Central memory CD4-positive, alpha-beta T cell (primary cell): ENCODE results near the gene CNKSR3.
"Not testable (repeated sequence)": the region's sequence is repeated elsewhere in the genome, so short reads cannot be mapped to it uniquely, and the experiment has no call there.

ENCODE experiments used
- DNase-seq: peaks from one replicate; pipeline ENCODE4 v3.0.0; 2022
- total RNA-seq, 3 experiments: gene quantifications; one replicate each; lab custom pipeline; 2026; lab: John Stamatoyannopoulos, UW

CNKSR3 gene
- 0 to 2.9 (median 0) reads per million in 3 experiments for total RNA-seq

DNA sequence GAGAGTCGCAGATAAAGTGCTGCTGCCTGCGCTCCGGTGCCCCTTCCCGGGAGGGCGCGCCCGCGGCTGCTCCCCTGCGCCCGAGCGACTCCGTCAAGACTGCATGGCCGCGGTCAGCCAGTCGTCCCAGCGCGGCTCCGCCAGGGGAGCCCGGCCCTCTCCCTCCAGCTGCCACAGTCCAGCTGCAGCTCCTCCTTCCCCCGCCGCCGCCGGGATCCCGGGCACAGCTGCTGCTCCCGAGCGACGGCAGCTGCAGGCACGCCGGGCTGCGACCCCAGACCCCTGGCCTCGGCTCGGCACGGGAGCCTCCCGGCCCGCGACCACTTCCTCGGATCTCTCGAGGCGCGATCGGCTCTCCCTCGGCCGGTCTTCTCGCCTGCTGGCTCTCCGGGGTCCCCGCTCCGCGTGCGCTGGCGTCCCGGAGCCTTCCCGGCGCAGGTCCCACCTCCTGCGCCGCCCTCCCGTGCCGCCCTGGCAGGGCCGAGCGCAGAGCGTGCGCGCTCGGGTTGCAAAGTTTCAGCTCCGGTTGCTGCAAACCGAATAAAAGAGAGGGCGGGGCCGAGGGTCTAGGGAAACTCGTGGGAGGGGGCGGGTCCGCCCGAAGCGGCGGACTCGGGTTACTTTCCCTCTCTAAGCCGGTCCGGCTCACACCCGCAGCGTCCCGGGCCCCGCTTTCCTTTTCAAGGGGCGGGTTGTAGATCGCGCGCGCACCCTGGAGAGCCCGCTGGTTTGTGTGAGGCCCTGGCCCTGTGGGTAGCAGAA is at the start of gene CNKSR3:
CNKSR3 (minus strand) TSS at position 542 of the 762 bp plus-strand sequence. CDS start 571 bp downstream, outside the sequence.
- DNase-seq, result no peak

DNA sequence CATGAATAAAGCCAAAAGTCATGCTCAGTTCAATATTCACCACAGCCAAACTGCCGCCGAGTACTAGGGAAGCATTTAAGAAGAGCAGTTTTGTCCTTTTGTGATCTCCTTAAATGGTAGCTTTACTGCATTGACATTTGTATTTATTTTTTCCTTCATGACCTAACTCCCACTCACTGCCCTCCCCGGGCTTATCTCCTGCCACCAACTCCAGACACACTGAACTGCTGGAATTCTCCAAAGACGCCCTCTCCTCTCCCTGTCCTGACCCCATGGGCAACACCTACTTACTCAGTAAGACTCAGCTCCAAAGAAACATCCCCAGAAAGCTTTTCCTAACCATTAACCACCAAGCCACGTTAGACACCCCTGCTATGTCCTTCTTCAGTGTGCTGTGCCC is 48.5 kb upstream of the CNKSR3 start:
- no peak for DNase-seq

- DNase-seq, result no peak
Measured at GRCh38 chr6:154558513-154558912, 48.0 kb upstream of the CNKSR3 start.

DNA sequence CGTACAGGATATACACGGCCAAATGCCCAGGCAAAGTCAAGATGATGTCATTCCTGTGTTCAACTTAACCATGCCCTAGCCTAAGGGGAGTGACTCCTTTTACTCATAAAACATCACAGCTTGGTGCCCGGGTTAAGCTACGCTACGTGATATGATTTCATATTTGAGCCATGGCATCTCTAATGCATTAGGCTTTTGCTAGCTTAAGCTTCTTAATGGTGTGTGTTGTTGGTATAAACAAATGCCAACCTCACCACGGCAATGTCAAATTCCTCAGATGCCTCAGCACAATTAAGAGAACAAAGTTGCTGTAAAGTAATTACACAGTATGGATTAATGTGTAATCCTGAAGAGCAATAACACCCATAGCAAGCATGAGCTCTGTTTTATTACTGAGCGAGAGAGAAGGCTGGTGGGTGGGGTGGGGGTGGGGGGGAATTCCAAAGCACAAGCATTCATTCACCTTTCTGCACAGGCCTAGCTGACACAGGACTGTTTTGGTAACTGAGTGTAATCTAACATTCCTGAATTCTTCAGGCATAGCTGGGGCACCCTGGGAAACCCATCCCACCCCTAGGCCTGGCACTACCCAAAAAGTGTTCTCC is 44.7 kb upstream of the CNKSR3 start:
- DNase-seq, result no peak

GRCh38 chr6:154554491-154554890 is 44.0 kb upstream of the CNKSR3 start:
- no peak for DNase-seq

DNA sequence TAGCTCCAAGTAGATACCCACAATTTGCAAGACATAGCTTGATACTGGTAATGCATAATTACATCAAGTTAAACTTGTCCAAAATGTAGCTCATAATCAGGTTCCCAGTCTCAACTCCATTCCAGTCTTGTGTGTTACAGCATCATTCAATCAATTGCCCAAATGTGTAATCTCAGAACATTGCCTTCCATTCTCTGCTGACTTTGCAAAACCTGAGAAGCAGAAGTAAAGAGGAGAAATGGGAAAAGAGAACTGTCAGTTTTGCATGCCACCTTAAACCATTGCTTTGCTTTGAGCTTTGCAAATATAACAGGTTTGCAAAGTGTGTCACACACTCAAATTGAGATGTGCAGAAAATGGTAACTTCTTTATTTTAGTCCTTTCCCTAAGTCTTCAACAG is 40.3 kb upstream of the CNKSR3 start:
- no peak for DNase-seq

- DNase-seq, result no peak
Measured at GRCh38 chr6:154549179-154549578, 38.7 kb upstream of the CNKSR3 start.

GRCh38 chr6:154548130-154548830 is 37.8 kb upstream of the CNKSR3 start:
- DNase-seq, result no peak

DNA sequence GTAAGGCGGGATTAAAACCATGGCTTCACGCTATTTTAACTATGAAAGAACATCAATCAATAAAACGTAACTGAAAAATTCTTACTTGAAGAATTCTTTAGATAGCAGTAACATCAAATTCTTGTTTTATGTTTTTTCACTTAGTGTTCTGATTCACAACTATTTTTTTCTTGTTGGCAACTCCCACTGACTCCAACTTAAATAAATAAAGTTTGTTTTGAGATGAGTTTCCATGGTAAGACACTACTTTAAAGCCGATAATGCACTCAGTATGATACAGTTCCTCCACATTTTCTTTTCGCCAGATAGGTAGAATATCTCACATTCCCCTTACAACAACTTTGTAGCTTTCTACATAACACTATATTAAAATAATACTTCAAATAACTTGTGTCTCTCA is 33.1 kb upstream of the CNKSR3 start:
- DNase-seq, result no peak

GRCh38 chr6:154542747-154543146 is 32.3 kb upstream of the CNKSR3 start:
- no peak for DNase-seq

GRCh38 chr6:154541837-154542236 is 31.4 kb upstream of the CNKSR3 start:
- not testable (repeated sequence) for DNase-seq

- no peak for DNase-seq
Measured at GRCh38 chr6:154539593-154540269, 29.2 kb upstream of the CNKSR3 start.

GRCh38 chr6:154538640-154539191 is 28.2 kb upstream of the CNKSR3 start:
- DNase-seq, result no peak

DNA sequence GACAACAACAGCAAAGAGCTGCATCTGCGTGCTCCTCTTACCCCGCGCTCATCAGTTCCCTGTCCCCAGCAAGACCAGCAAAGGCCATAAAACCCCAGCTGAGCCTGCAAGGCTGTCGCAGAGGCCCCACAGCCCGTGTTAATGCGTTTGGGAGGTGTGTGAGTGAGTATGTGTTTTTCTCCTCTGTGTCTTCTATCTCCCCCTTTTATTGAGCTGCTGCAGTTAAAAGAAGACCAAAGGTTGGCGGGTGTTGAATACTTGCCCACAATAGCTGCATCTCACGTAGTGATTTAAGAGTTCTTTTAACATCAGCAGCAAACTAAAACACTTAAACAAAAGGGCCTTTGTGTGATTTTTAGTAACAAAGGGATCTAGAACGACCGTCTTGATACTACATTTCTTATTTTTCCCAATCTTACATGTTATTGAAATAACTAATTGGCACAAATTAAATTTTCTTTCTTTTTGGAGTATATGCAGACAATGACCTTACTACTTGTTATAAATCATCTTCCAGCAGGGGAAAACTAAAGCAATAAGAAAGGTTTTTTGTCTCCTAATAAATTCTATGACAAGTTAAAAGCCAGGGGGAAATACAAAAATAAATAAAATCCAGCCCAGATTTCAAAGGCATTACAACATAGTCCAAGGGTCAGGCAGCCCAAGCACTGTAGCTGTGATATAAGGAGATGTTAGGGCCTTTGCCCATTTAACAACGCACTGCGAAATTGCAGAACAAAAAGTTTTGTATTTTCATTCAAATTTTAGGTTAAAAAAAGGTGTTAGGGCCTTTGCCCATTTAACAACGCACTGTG is 27.2 kb upstream of the CNKSR3 start:
- no peak for DNase-seq

DNA sequence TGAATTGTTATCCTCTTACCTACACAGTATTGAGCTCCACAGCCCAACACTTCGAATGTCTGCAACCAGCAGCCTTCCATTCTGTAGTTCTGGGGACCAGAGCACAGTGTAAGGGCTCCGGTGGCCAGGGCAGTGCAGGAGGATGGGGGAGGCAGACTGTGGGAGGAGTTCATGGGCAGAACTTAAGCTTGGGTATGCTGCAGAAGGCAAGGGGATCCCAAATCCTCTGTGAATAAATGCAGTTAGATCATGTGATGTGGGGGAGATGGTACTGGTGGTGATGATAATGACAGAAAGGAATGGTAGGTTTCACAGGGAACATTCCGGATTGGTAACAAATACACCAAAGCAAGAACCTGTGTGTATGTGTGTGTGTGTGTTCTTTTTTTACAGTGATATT is 26.5 kb upstream of the CNKSR3 start:
- DNase-seq, result no peak

GRCh38 chr6:154536255-154536654 is 25.8 kb upstream of the CNKSR3 start:
- no peak for DNase-seq

DNA sequence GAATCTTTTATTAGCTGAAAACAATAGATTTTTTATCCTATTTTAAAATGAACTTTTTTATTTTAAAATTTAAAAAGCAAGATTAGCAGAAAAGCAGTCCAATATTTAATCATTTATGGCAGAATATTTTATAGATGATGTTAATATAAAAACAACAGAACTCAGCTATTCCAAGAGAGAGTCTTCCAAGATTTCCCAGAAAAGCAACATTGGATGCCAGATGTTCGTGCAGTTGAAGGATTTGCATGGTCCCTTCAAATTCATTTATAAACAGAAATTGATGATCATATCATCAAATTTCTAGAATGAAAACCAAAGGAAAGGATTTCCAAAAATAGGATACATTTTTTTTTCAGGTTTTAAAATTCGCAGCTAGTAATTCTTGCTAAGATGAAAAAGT is 25.4 kb upstream of the CNKSR3 start:
- no peak for DNase-seq

- no peak for DNase-seq
Measured at GRCh38 chr6:154535147-154535546, 24.7 kb upstream of the CNKSR3 start.

GRCh38 chr6:154534531-154534930 is 24.0 kb upstream of the CNKSR3 start:
- no peak for DNase-seq

DNA sequence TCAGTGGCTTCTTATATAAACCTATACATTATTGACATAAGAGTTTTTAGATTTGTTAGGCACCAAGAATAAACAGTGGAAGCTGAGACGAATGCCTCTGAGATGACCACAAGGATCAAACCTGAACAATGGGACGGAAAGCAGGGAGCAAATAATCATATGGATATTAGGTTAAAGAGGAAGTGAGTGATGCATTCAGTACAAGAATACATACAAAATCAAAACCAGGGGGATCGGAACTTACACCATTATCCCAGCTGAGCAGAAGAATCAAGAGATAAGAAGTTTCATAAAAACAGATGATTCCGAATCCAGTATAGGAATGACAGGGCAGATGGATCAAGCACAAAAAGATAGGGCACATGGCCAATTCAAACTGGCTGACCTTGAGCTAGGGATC is 21.9 kb upstream of the CNKSR3 start:
- no peak for DNase-seq

GRCh38 chr6:154529957-154530356 is 19.5 kb upstream of the CNKSR3 start:
- no peak for DNase-seq

DNA sequence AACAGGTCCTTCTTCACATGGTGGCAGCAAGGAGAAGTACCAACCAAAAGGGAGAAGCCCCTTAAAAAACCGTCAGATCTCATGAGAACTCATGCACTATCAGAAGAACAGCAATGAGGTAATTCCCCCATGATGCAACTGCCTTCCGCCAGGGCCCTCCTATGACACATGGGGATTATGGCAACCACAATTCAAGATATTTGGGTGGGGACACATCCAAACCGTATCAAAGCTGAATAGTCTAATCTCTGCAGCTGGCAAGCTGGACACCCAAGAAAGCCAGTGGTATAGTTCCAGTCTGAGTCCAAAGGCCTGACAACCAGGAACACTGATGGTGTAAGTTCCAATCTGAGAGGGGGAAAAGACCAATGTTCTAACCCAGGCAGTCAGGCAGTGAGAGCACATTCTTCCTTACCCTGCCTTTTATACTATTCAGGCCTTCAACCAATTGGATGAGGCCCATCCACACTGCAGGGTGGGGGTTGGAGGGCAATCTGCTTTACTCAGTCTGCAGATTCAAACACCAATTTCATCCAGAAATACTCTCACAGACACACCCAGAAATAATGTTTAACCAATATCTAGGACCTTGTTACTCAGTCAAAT is 17.9 kb upstream of the CNKSR3 start:
- DNase-seq, result no peak
